Esophagus (tissue), 2 donors: ENCODE results near the gene NEK11. TPM values are rescaled to one million over a fixed set of nuclear protein-coding genes. Genes with fewer than 3 reads are reported as not detected.
"Not testable (repeated sequence)": the region's sequence is repeated elsewhere in the genome, so short reads cannot be mapped to it uniquely, and the experiment has no call there.

Experiments used
- H3K27ac ChIP-seq, 2 donors: one replicate each; pipeline ENCODE4 v1.5.1; 2013; ENCODE audit warnings: low read depth in 2 of 2, mild to moderate bottlenecking in 2 of 2, inconsistent platforms in 1 of 2, low read length in 1 of 2, moderate library complexity in 1 of 2
- H3K27me3 ChIP-seq, 2 donors: one replicate each; pipeline ENCODE4 v1.6.1; 2013; ENCODE audit warnings: low read length in 2 of 2, control low read depth in 1 of 2, mild to moderate bottlenecking in 1 of 2; ENCODE audit not compliant: insufficient read depth in 2 of 2, control insufficient read depth in 1 of 2
- H3K36me3 ChIP-seq, 2 donors: one replicate each; pipeline ENCODE4 v1.6.1; 2013; ENCODE audit warnings: low read length in 1 of 2; ENCODE audit not compliant: control insufficient read depth in 2 of 2, insufficient read depth in 2 of 2
- H3K4me1 ChIP-seq, 2 donors: one replicate each; pipeline ENCODE4 v1.6.1; 2013; ENCODE audit warnings: low read length in 1 of 2; ENCODE audit not compliant: control insufficient read depth in 2 of 2, insufficient read depth in 2 of 2
- H3K4me3 ChIP-seq, 2 donors: one replicate each; pipeline ENCODE4 v1.5.1; 2013; ENCODE audit warnings: low read length in 2 of 2, mild to moderate bottlenecking in 2 of 2, low read depth in 1 of 2, moderate library complexity in 1 of 2
- H3K9me3 ChIP-seq, 2 donors: one replicate each; pipeline ENCODE4 v1.6.1; 2013; ENCODE audit warnings: mild to moderate bottlenecking in 2 of 2, low read depth in 1 of 2, low read length in 1 of 2, moderate library complexity in 1 of 2; ENCODE audit not compliant: control insufficient read depth in 2 of 2, insufficient read depth in 1 of 2
- WGBS, 2 donors: extraction: QIAGEN DNeasy Blood & Tissue Kit; methylation state at CpG; one replicate each; pipeline ENCODE4 v1.1.7; 2013; 5-methylcytosine and 5-hydroxymethylcytosine counted together
- polyA plus RNA-seq, 2 donors: library from polyadenylated mRNA; stranded (reverse); fragments of 200-250 nt; gene quantifications; one replicate each; pipeline ENCODE4 v1.2.3, GENCODE V29; 2013
- donor health status: healthy with polysubstance abuse.
- donor health status: Bipolar disorder and iron deficiency.

NEK11 gene
- polyA plus RNA-seq, 2 donors: 1.2 to 1.5 TPM

DNA sequence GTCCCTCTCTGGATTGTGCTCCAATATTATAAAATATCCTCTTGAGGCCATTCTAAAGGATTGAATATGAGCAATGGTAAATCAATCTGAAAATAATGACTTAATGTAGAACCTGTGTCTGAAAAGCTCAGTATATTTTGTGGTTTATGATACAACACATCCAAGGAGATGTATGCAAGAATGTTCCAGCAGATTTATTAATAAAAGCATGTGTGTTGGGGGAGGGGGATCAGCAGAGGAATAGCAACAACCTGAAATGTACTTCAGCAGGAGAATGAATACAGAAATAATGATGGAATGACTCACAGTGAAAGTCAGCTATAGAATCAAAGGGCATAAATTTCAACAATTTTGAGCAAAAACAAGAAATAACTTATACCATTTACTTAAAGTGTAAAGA lies 298.2 kb downstream of the NEK11 start:
- no peaks in the 10 kb centered on the region for H3K9me3 ChIP-seq
- H3K36me3 ChIP-seq: no peaks in the 10 kb centered on the region
- no peaks in the 10 kb centered on the region for H3K27me3 ChIP-seq
- H3K27ac ChIP-seq: no peak overlapping the region
- no peaks in the 10 kb centered on the region for H3K4me1 ChIP-seq
- H3K4me3 ChIP-seq: no peak overlapping the region

DNA sequence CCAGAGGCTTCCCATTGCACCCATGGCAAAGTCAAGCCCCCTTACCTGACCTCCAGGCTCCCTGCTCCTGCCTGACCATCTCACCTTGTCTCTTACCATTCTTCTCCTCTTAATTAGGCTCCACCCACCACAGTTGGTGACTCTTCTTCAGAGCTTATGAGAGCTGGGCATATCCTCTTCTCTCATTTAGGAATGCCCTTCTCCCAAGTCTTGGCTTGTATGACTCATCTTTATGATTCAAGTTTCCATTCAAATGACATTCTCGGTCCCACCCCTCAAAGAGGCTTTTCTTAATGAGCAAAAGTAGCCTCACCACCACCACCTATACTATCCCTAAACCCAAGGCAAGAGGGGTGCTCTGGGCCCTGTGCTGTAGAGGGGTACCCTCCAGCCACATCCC lies 299.6 kb downstream of the NEK11 start:
- 79 to 83% methylated on average over 1 of the region's 1 CpG for WGBS, 2 donors
- no peaks in the 10 kb centered on the region for H3K4me1 ChIP-seq
- no peak overlapping the region for H3K4me3 ChIP-seq
- no peaks in the 10 kb centered on the region for H3K27me3 ChIP-seq
- H3K36me3 ChIP-seq: no peaks in the 10 kb centered on the region
- H3K27ac ChIP-seq: no peak overlapping the region
- H3K9me3 ChIP-seq: no peaks in the 10 kb centered on the region

DNA sequence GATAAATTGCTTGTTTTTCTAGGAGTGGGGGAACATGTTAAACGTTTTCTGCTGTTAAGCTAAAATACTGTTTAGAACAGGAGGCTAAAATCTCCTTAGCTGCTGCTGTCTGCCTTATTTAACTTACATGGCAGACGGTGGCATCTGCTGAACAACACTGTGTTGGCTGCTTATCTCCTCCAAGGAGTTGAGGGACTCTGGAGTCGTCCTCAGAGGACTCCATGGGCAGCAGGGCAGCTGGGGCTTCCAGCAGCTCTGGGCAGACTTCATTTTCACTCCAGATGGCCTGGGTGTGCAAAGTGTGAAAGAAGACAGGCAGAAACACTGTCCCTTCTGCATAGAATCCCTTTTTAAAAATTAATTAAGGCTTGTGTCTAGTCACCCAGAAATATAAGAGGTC lies 302.0 kb downstream of the NEK11 start:
- Histone ChIP-seq H3K27me3 (no peaks in the 10 kb centered on the region), H3K27ac (no peak overlapping the region), H3K9me3 (no peaks in the 10 kb centered on the region), H3K4me1 (no peaks in the 10 kb centered on the region), H3K4me3 (no peak overlapping the region), H3K36me3 (no peaks in the 10 kb centered on the region)
- WGBS, 2 donors: 45 to 48% methylated on average over 3 of the region's 3 CpGs

- Histone ChIP-seq H3K4me3 (no peak overlapping the region), H3K9me3 (no peaks in the 10 kb centered on the region), H3K36me3 (no peaks in the 10 kb centered on the region), H3K27ac (no peak overlapping the region), H3K4me1 (no peaks in the 10 kb centered on the region), H3K27me3 (no peaks in the 10 kb centered on the region)
- WGBS, 2 donors: 86 to 87% methylated on average over 5 of the region's 5 CpGs
These were observed 303.1 kb downstream of the NEK11 start for GRCh38 chr3:131329774-131330173.

GRCh38 chr3:131331456-131332085 lies 304.9 kb downstream of the NEK11 start:
- not testable (repeated sequence) for H3K27ac ChIP-seq, H3K36me3 ChIP-seq, H3K9me3 ChIP-seq, H3K27me3 ChIP-seq, H3K4me1 ChIP-seq, H3K4me3 ChIP-seq
- WGBS, 2 donors: 86 to 90% methylated on average over 24 to 27 of the region's 27 CpGs

GRCh38 chr3:131338948-131339640 lies 312.4 kb downstream of the NEK11 start:
- Histone ChIP-seq H3K9me3 (peaks cover 0 to 5% of the 10 kb centered on the region in 2 donors), H3K4me3 (no peak overlapping the region), H3K27ac (no peak overlapping the region), H3K36me3 (no peaks in the 10 kb centered on the region), H3K4me1 (no peaks in the 10 kb centered on the region), H3K27me3 (no peaks in the 10 kb centered on the region)
- 79% methylated on average over 3 of the region's 3 CpGs for WGBS, 2 donors

- H3K27ac ChIP-seq: no peak overlapping the region
- no peaks in the 10 kb centered on the region for H3K36me3 ChIP-seq
- H3K4me1 ChIP-seq: no peaks in the 10 kb centered on the region
- 94 to 96% methylated on average over 2 of the region's 2 CpGs for WGBS, 2 donors
- H3K27me3 ChIP-seq: no peaks in the 10 kb centered on the region
- H3K9me3 ChIP-seq: peaks cover 2 to 5% of the 10 kb centered on the region in 2 donors
- H3K4me3 ChIP-seq: no peak overlapping the region
These were observed 315.1 kb downstream of the NEK11 start for GRCh38 chr3:131341761-131342160.

DNA sequence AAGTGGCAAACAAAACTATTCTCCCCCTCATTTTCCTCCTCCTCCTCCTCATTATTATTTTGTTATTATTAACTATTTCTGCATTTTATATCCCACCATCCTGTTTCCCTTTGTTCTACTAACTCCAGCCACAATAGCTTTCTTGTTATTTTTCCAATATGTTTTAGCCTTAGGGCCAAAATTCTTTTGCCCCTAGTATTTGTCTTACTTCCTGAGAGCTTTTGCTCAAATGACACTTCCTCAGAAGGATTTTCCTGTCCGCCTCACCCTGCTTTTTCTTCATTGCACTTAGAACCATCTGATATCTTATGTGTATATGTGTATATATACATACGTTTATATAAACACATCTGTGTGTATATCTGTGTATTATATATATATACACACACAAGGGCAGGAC lies 322.2 kb downstream of the NEK11 start:
- no peaks in the 10 kb centered on the region for H3K36me3 ChIP-seq
- H3K27me3 ChIP-seq: no peaks in the 10 kb centered on the region
- H3K4me1 ChIP-seq: peaks cover 2% of the 10 kb centered on the region in 2 donors
- no peak overlapping the region for H3K4me3 ChIP-seq
- 75 to 82% methylated on average over 2 of the region's 2 CpGs for WGBS, 2 donors
- no peak overlapping the region for H3K27ac ChIP-seq
- H3K9me3 ChIP-seq: peaks cover 0 to 2% of the 10 kb centered on the region in 2 donors

DNA sequence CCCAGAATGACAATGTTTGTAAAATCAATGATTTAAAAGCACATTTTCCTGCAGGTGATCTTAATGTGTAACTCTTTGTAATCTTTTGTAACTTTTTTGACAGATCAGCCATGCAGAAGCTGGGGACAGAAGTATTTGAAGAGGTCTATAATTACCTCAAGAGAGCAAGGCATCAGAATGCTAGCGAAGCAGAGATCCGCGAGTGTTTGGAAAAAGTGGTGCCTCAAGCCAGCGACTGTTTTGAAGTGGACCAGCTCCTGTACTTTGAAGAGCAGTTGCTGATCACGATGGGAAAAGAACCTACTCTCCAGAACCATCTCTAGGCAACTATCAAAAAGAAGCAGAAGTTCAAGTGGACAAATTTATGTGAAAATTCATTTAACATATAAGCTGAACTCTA lies 322.8 kb downstream of the NEK11 start:
- 87 to 91% methylated on average over 5 of the region's 5 CpGs for WGBS, 2 donors
- no peaks in the 10 kb centered on the region for H3K27me3 ChIP-seq
- no peak overlapping the region for H3K4me3 ChIP-seq
- peaks cover 0 to 2% of the 10 kb centered on the region in 2 donors for H3K9me3 ChIP-seq
- H3K4me1 ChIP-seq: peaks cover 2% of the 10 kb centered on the region in 2 donors
- no peaks in the 10 kb centered on the region for H3K36me3 ChIP-seq
- no peak overlapping the region for H3K27ac ChIP-seq

- H3K9me3 ChIP-seq: no peaks in the 10 kb centered on the region
- no peak overlapping the region for H3K27ac ChIP-seq
- peaks cover 2% of the 10 kb centered on the region in 2 donors for H3K4me1 ChIP-seq
- no peaks in the 10 kb centered on the region for H3K27me3 ChIP-seq
- no peak overlapping the region for H3K4me3 ChIP-seq
- H3K36me3 ChIP-seq: no peaks in the 10 kb centered on the region
- 52 to 60% methylated on average over 4 of the region's 4 CpGs for WGBS, 2 donors
These were observed 323.3 kb downstream of the NEK11 start for GRCh38 chr3:131349946-131350347.
